K562 (cell line): ENCODE data around the gene KDM2B. TPM values are rescaled to one million over a fixed set of nuclear protein-coding genes. Genes with fewer than 3 reads are reported as not detected.
A peak's percentile ranks its signal among the peaks of the same experiment; 100 is the strongest.

Source experiments
- ATAC-seq: fragments of 200-7000 bp; cut with Tn5 transposase; 3 replicates; pipeline ENCODE4 v1.9.1; 2020; ENCODE audit warnings: moderate library complexity
- BruUV-seq: library from RNA; stranded (reverse); fragments of 400-500 nt; replicated peaks from 2 replicates; lab custom pipeline; 2021; lab: Mats Ljungman, UMichigan
- CTCF ChIA-PET: fragments of 300-600 bp; formaldehyde crosslinking; extraction: SDS; loops from one replicate; lab custom pipeline; 2021; ENCODE audit warnings: low intra/inter-chr PET ratio; lab: Yijun Ruan, JAX
- POLR2A ChIA-PET: fragments of 300-600, 350-650 bp; sonication (Branson Sonifier 250); formaldehyde crosslinking; extraction: SDS; loops from one replicate; lab custom pipeline; 2021; ENCODE audit warnings: antibody characterized with exemption, inconsistent platforms; lab: Yijun Ruan, JAX
- DNase-seq, 4 experiments: peaks; one replicate each; pipeline versions ENCODE4 v3.0.0 to v3.0.0-alpha.2; 2011 to 2018; ENCODE audit warnings: low spot score in 3 of 4, mixed read lengths in 3 of 4; ENCODE audit errors: extremely low read depth in 1 of 4
- FAIRE-seq: peaks from 2 replicates; lab custom pipeline; 2011; peaks lifted over from hg19 to GRCh38; lab: Jason Lieb, UNC
- H2AFZ ChIP-seq: 2 replicates; pipeline ENCODE4 v1.6.0; 2011; ENCODE audit warnings: low read depth, low read length, control low read depth, inconsistent platforms
- H3K27ac ChIP-seq: fragments of 200-600 bp; 3 replicates; pipeline ENCODE4 v1.8.0; 2011; ENCODE audit warnings: low read depth, mild to moderate bottlenecking, control low read depth, inconsistent platforms, low read length, moderate library complexity, mixed read lengths; ENCODE audit errors: extremely low read depth
- H3K27me3 ChIP-seq, 2 experiments: fragments of 300-600 bp in 1 of 2; 2 replicates in 1 of 2; 3 replicates in 1 of 2; pipeline versions ENCODE4 v1.6.0 to v1.8.0; 2011; ENCODE audit warnings: inconsistent platforms in 2 of 2, low read length in 2 of 2, mild to moderate bottlenecking in 1 of 2, mixed read lengths in 1 of 2, moderate library complexity in 1 of 2; ENCODE audit not compliant: control insufficient read depth in 2 of 2, insufficient read depth in 2 of 2
- H3K36me3 ChIP-seq: fragments of 300-600 bp; 3 replicates; pipeline ENCODE4 v1.8.0; 2011; ENCODE audit warnings: mild to moderate bottlenecking, low read length, inconsistent platforms; ENCODE audit not compliant: control insufficient read depth, insufficient read depth
- H3K4me1 ChIP-seq, 2 experiments: fragments of 200-600 bp in 1 of 2; replicated peaks in 1 of 2; 2 replicates in 1 of 2; 3 replicates in 1 of 2; pipeline versions ENCODE4 v1.5.1 to v1.8.0; 2011; ENCODE audit warnings: inconsistent platforms in 2 of 2, low read length in 2 of 2, mild to moderate bottlenecking in 1 of 2, mixed read lengths in 1 of 2, moderate library complexity in 1 of 2; ENCODE audit not compliant: control insufficient read depth in 2 of 2, insufficient read depth in 2 of 2
- H3K4me2 ChIP-seq: 2 replicates; pipeline ENCODE4 v1.6.1; 2011; ENCODE audit warnings: low read length, control low read depth, inconsistent platforms, mixed read lengths; ENCODE audit not compliant: insufficient read depth
- H3K4me3 ChIP-seq: fragments of 200-600 bp; sonication (generic), shearing (Covaris generic); 2 replicates; pipeline ENCODE4 v1.5.1; 2016; ENCODE audit warnings: control low read depth, inconsistent platforms
- H3K79me2 ChIP-seq: fragments of 200-600 bp; 3 replicates; pipeline ENCODE4 v1.8.0; 2011; ENCODE audit warnings: low read length, inconsistent platforms; ENCODE audit not compliant: control insufficient read depth, insufficient read depth
- H3K9ac ChIP-seq, 2 experiments: 2 replicates each; pipeline versions ENCODE4 v1.6.0 to v1.6.1; 2011; ENCODE audit warnings: low read depth in 2 of 2, low read length in 2 of 2, control low read depth in 1 of 2, inconsistent platforms in 1 of 2, mild to moderate bottlenecking in 1 of 2, mixed read lengths in 1 of 2; ENCODE audit not compliant: insufficient read depth in 1 of 2
- H3K9me1 ChIP-seq: one replicate; pipeline ENCODE4 v1.6.0; 2011; ENCODE audit warnings: inconsistent platforms, mild to moderate bottlenecking, low read length, moderate library complexity; ENCODE audit not compliant: control insufficient read depth, insufficient read depth
- H3K9me3 ChIP-seq: replicated peaks from 2 replicates; pipeline ENCODE4 v1.5.1; 2011; ENCODE audit warnings: low read depth, low read length, inconsistent platforms; ENCODE audit not compliant: control insufficient read depth, insufficient read depth
- H4K20me1 ChIP-seq: replicated peaks from 2 replicates; pipeline ENCODE4 v1.6.1; 2011; ENCODE audit warnings: low read length, inconsistent platforms, mixed read lengths; ENCODE audit not compliant: control insufficient read depth, insufficient read depth
- ATF7 ChIP-seq: fragments of 450-650 bp; IDR thresholded peaks from 2 replicates; pipeline ENCODE4 v1.7.1; 2014; ENCODE audit warnings: mild to moderate bottlenecking, moderate library complexity
- BRF1 ChIP-seq: IDR thresholded peaks from 3 replicates; pipeline ENCODE4 v1.6.1; 2011; ENCODE audit warnings: borderline replicate concordance, mild to moderate bottlenecking; ENCODE audit not compliant: insufficient read length; ENCODE audit errors: extremely low read depth
- C11orf30 ChIP-seq: fragments of 450-650 bp; IDR thresholded peaks from 2 replicates; pipeline ENCODE4 v1.6.1; 2016; ENCODE audit warnings: low read depth, mild to moderate bottlenecking
- HDGF ChIP-seq: fragments of 450-650 bp; IDR thresholded peaks from 2 replicates; pipeline ENCODE4 v1.6.1; 2016
- MTA3 ChIP-seq: fragments of 450-650 bp; formaldehyde crosslinking; IDR thresholded peaks from 2 replicates; pipeline ENCODE4 v1.6.1; 2017; ENCODE audit warnings: mild to moderate bottlenecking, borderline replicate concordance
- MYBL2 ChIP-seq, 2 experiments: fragments of 450-650 bp in 1 of 2; sonication (generic) in 1 of 2; formaldehyde crosslinking in 1 of 2; IDR thresholded peaks; 2 replicates each; pipeline versions ENCODE4 v1.6.1 to v1.8.1; 2017 to 2022; ENCODE audit warnings: borderline replicate concordance in 1 of 2, inconsistent platforms in 1 of 2, low read depth in 1 of 2, mild to moderate bottlenecking in 1 of 2, missing genetic modification reagents in 1 of 2, moderate library complexity in 1 of 2
- POLR3A ChIP-seq: IDR thresholded peaks from 2 replicates; pipeline ENCODE4 v1.6.1; 2011; ENCODE audit warnings: borderline replicate concordance, mild to moderate bottlenecking, moderate library complexity; ENCODE audit not compliant: insufficient read length, insufficient read depth; ENCODE audit errors: extremely low read depth
- TFE3 ChIP-seq: fragments of 450-650 bp; formaldehyde crosslinking; IDR thresholded peaks from 2 replicates; pipeline ENCODE4 v1.4.0; 2020; ENCODE audit warnings: mild to moderate bottlenecking, mixed read lengths
- ZBTB1 ChIP-seq: sonication (generic); formaldehyde crosslinking; IDR thresholded peaks from 2 replicates; pipeline ENCODE4 v1.8.1; 2023; ENCODE audit warnings: missing genetic modification reagents, low read depth, mild to moderate bottlenecking, borderline replicate concordance
- WGBS: fragments of 100-300 bp; shearing (Covaris generic); methylation state at CpG from one replicate; pipeline ENCODE4 v1.1.6; 2016; ENCODE audit warnings: low coverage, mixed read lengths; ENCODE audit not compliant: insufficient coverage; ENCODE audit errors: missing lambda C conversion rate; 5-methylcytosine and 5-hydroxymethylcytosine counted together
- in situ Hi-C: fragments of 300-500 bp; cut with MboI; formaldehyde crosslinking; loops from 4 replicates; pipeline ENCODE4 v1.15.0; 2018; ENCODE audit warnings: inconsistent platforms, mixed read lengths
- intact Hi-C: fragments of 100-400 bp; cut with micrococcal nuclease; formaldehyde crosslinking; loops from 2 replicates; pipeline ENCODE4 v1.14.2; 2022
- polyA plus RNA-seq, 8 experiments: library from polyadenylated mRNA; depleted of rRNA in 4 of 8; stranded (reverse) in 5 of 8; unstranded in 3 of 8; fragments of >200 nt; fragmentation: Nextera tagmentation in 2 of 8; fragmentation: Illumina TruSeq in 1 of 8; extraction: Ambion mirVana in 2 of 8; extraction: Trizol in 1 of 8; gene quantifications; 2 replicates each; pipeline versions ENCODE4 v1.2.1 to v1.2.3, GENCODE V29; 2011 to 2014; ENCODE audit warnings: inconsistent platforms in 1 of 8, missing spikeins in 1 of 8
- total RNA-seq, 7 experiments: library from RNA; depleted of rRNA in 6 of 7; stranded (reverse); fragments of >200 nt in 6 of 7; fragmentation: Illumina TruSeq in 2 of 7; extraction: Trizol in 2 of 7; gene quantifications; 2 replicates each; pipeline versions ENCODE4 v1.2.1 to v1.2.3, GENCODE V29; 2011 to 2021; ENCODE audit warnings: low replicate concordance in 1 of 7

The KDM2B gene
- total and polyA plus RNA-seq, 9 of the 15 experiments (the other 6 are each of a cell fraction or from before 2014, with no cell fraction given), result 7.4 to 50.5 (median 22.5) TPM

- peaks cover 9% of the 10 kb centered on the region for H4K20me1 ChIP-seq
- ATAC-seq (no peak), DNase-seq (no peak), FAIRE-seq (no peak)
- H3K4me3 ChIP-seq, result no peak overlapping the region
- intact Hi-C loops (no loop called here), in situ Hi-C loops (no loop called here)
- no peak overlapping the region for H2AFZ ChIP-seq
- ChIA-PET POLR2A (no interaction called here), CTCF (no interaction called here)
- no peaks in the 10 kb centered on the region for H3K9me3 ChIP-seq
- H3K4me2 ChIP-seq, result no peak overlapping the region
- peaks cover 4% of the 10 kb centered on the region; the same call in 2 of the 3 replicates for H3K36me3 ChIP-seq
- TF ChIP-seq POLR3A, result no peak
- no peak for TF ChIP-seq C11orf30
- no peak for TF ChIP-seq HDGF
- no peak for TF ChIP-seq TFE3
- no peak for TF ChIP-seq BRF1
- no peak for TF ChIP-seq ATF7
- TF ChIP-seq MYBL2 (IDR thresholded peaks at IDR 0.05; ENCODE audit: low read depth), result no peak
- no peak for TF ChIP-seq MYBL2 (CRISPR knock-in tag; IDR thresholded peaks at IDR 0.05; ENCODE audit: borderline replicate concordance)
- no peak for TF ChIP-seq MTA3
- no peak for TF ChIP-seq ZBTB1 (CRISPR knock-in tag)
- no TSS peak for BruUV-seq
- H3K27ac ChIP-seq, result no peak overlapping the region
- no peaks in the 10 kb centered on the region for H3K27me3 ChIP-seq
- no peaks in the 10 kb centered on the region for H3K79me2 ChIP-seq
- WGBS, result 63% methylated on average over 12 of the region's 12 CpGs
- peak overlapping the region in 1 of 2 experiments; percentile 43; a peak in 2 of 4 replicates for H3K9ac ChIP-seq
- peaks cover 2% of the 10 kb centered on the region for H3K9me1 ChIP-seq
- H3K4me1 ChIP-seq, result peaks cover 15 to 17% of the 10 kb centered on the region in 2 experiments
Observed at GRCh38 chr12:121512561-121512960, 68.3 kb downstream of the KDM2B start.
